GM21390 (cell line): ENCODE data around the gene IL16.
"Not testable (repeated sequence)": the region's sequence is repeated elsewhere in the genome, so short reads cannot be mapped to it uniquely, and the experiment has no call there.

Experiments used
- ATAC-seq: cut with Tn5 transposase; IDR thresholded peaks from one replicate; pipeline ENCODE4 v1.9.1; 2021; ENCODE audit not compliant: unreplicated experiment

Gene IL16

GRCh38 chr15:81196576-81197254 is at the start of gene IL16:
Gene IL16, plus strand, starts transcription at chr15:81196879. Its CDS starts 28,521 bp downstream, at chr15:81225400.
- no peak for ATAC-seq

- ATAC-seq = no peak
Observed at GRCh38 chr15:81151389-81151788, 45.3 kb upstream of the IL16 start.

GRCh38 chr15:81152339-81152738 is 44.3 kb upstream of the IL16 start:
- no peak for ATAC-seq

- no peak for ATAC-seq
Observed at GRCh38 chr15:81152799-81153198, 43.9 kb upstream of the IL16 start.

- no peak for ATAC-seq
Observed at GRCh38 chr15:81155375-81156218, 41.1 kb upstream of the IL16 start.

- no peak for ATAC-seq
Observed at GRCh38 chr15:81156324-81156723, 40.4 kb upstream of the IL16 start.

GRCh38 chr15:81157195-81157938 is 39.3 kb upstream of the IL16 start:
- no peak for ATAC-seq

- no peak for ATAC-seq
Observed at GRCh38 chr15:81157939-81158223, 38.8 kb upstream of the IL16 start.

GRCh38 chr15:81158561-81158960 is 38.1 kb upstream of the IL16 start:
- ATAC-seq = not testable (repeated sequence)

- ATAC-seq = no peak
Observed at GRCh38 chr15:81160312-81161159, 36.1 kb upstream of the IL16 start.

- no peak for ATAC-seq
Observed at GRCh38 chr15:81161160-81161673, 35.5 kb upstream of the IL16 start.

GRCh38 chr15:81161851-81162250 is 34.8 kb upstream of the IL16 start:
- no peak for ATAC-seq

- no peak for ATAC-seq
Observed at GRCh38 chr15:81163961-81164800, 32.5 kb upstream of the IL16 start.

- no peak for ATAC-seq
Observed at GRCh38 chr15:81165535-81165934, 31.1 kb upstream of the IL16 start.

- ATAC-seq = no peak
Observed at GRCh38 chr15:81166636-81167305, 29.9 kb upstream of the IL16 start.

- no peak for ATAC-seq
Observed at GRCh38 chr15:81168131-81168526, 28.6 kb upstream of the IL16 start.

GRCh38 chr15:81168644-81169043 is 28.0 kb upstream of the IL16 start:
- no peak for ATAC-seq

GRCh38 chr15:81170511-81170910 is 26.2 kb upstream of the IL16 start:
- no peak for ATAC-seq

GRCh38 chr15:81171286-81171685 is 25.4 kb upstream of the IL16 start:
- ATAC-seq = no peak
